Lower lobe of right lung (tissue), 2 donors: ENCODE data around the gene MAP10. TPM values are rescaled to one million over a fixed set of nuclear protein-coding genes. Genes with fewer than 3 reads are reported as not detected.

ENCODE experiments used
- ATAC-seq, 2 donors: fragments of 200-7000 bp; cut with Tn5 transposase; one replicate each; pipeline ENCODE4 v1.9.1; 2020 to 2022; ENCODE audit warnings: mild to moderate bottlenecking in 2 of 2, moderate library complexity in 2 of 2
- DNase-seq: peaks from one replicate; pipeline ENCODE4 v3.0.0-alpha.2; 2020
- H3K27ac ChIP-seq: fragments of 200-600 bp; one replicate; pipeline ENCODE4 v1.8.0; 2022
- H3K27me3 ChIP-seq: fragments of 200-600 bp; one replicate; pipeline ENCODE4 v1.8.0; 2022; ENCODE audit warnings: low read depth
- H3K36me3 ChIP-seq: fragments of 200-600 bp; one replicate; pipeline ENCODE4 v1.8.0; 2022; ENCODE audit warnings: mild to moderate bottlenecking
- H3K4me1 ChIP-seq: fragments of 200-600 bp; one replicate; pipeline ENCODE4 v1.8.0; 2022
- H3K4me3 ChIP-seq: fragments of 200-600 bp; one replicate; pipeline ENCODE4 v1.8.0; 2022; ENCODE audit warnings: mild to moderate bottlenecking
- H3K9me3 ChIP-seq: fragments of 200-600 bp; one replicate; pipeline ENCODE4 v1.8.0; 2022
- CTCF ChIP-seq: fragments of 200-600 bp; IDR thresholded peaks from one replicate; pipeline ENCODE4 v1.8.0; 2022; ENCODE audit warnings: antibody characterized with exemption, mild to moderate bottlenecking
- intact Hi-C: fragments of 100-400 bp; cut with DNase I; formaldehyde crosslinking; loops from one replicate; pipeline ENCODE4 v1.11.0; 2022
- total RNA-seq: library from RNA; stranded (reverse); fragmentation: NEBNext Ultra II Directional; extraction: Animal tissue kit (Norgen Biotek cat#: 25700); gene quantifications from one replicate; pipeline ENCODE4 v1.2.1, GENCODE V29; 2021
- donor health status: DM: no; HTN: yes; CAD: no; lungs with severe emphysema.

The MAP10 gene
- total RNA-seq, 1 donor from 2014 or later = 2.6 TPM

DNA sequence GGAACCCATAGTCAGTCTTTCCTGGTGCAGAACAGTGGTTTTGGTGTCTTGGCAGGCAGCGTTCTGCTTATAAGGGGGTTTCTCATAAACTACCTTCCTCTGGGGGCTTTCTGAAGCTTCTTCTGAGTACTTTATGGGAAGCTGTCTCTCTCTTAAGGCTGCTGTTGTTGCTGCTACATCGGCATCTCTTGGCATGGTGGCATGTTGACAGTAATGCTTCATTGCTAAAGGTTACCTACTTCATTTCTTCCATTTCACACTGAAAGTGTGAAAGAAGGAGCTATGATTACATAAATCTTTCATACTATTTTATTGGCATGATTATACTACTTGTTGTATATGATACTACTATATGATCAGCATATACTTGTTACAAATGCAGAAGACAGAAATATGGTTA is 6.3 kb upstream of the MAP10 start:
- ATAC-seq (no peak), DNase-seq (no peak)
- Histone ChIP-seq H3K4me3 (no peak overlapping the region), H3K27ac (no peak overlapping the region), H3K4me1 (no peaks in the 10 kb centered on the region), H3K27me3 (no peaks in the 10 kb centered on the region), H3K9me3 (no peaks in the 10 kb centered on the region), H3K36me3 (no peaks in the 10 kb centered on the region)
- intact Hi-C loops = no loop called here
- no peak for TF ChIP-seq CTCF

- H3K9me3 ChIP-seq = no peaks in the 10 kb centered on the region
- intact Hi-C loops = no loop called here
- peaks cover 9% of the 10 kb centered on the region for H3K4me1 ChIP-seq
- ATAC-seq = no peak
- peak overlapping the region; percentile 73 for H3K4me3 ChIP-seq
- no peaks in the 10 kb centered on the region for H3K27me3 ChIP-seq
- TF ChIP-seq CTCF = no peak
- DNase-seq = no peak
- no peaks in the 10 kb centered on the region for H3K36me3 ChIP-seq
- H3K27ac ChIP-seq = peak overlapping the region; percentile 79
These were observed 932 bp downstream of the MAP10 start for GRCh38 chr1:232806186-232806510.

DNA sequence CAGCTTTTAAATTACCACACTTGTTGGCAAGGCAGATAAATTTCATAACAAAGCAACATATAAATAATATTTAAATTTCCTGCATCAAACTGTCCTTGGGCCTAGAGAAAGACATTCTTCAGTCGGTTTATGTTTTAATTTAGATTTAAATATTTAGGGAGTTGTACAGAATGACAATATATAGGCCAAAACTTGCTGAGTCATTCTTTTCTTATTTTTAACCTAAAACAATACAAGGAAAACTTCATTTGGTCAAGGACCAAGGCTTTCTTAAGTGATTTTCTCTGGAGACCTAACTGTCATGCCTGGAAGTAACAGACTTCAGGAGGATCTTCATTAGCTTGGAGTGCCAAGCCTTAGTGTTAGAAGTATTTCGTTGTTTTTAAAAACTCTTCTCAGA is 5.6 kb downstream of the MAP10 start:
- Histone ChIP-seq H3K4me3 (no peak overlapping the region), H3K36me3 (no peaks in the 10 kb centered on the region), H3K4me1 (no peaks in the 10 kb centered on the region), H3K27me3 (no peaks in the 10 kb centered on the region), H3K9me3 (no peaks in the 10 kb centered on the region), H3K27ac (no peak overlapping the region)
- no peak for TF ChIP-seq CTCF
- intact Hi-C loops = no loop called here
- ATAC-seq (no peak), DNase-seq (no peak)

GRCh38 chr1:232812560-232812959 is 7.3 kb downstream of the MAP10 start:
- Histone ChIP-seq H3K27me3 (no peaks in the 10 kb centered on the region), H3K27ac (no peak overlapping the region), H3K4me3 (no peak overlapping the region), H3K9me3 (no peaks in the 10 kb centered on the region), H3K4me1 (no peaks in the 10 kb centered on the region), H3K36me3 (no peaks in the 10 kb centered on the region)
- intact Hi-C loops = no loop called here
- ATAC-seq = no peak
- TF ChIP-seq CTCF = no peak
- no peak for DNase-seq

DNA sequence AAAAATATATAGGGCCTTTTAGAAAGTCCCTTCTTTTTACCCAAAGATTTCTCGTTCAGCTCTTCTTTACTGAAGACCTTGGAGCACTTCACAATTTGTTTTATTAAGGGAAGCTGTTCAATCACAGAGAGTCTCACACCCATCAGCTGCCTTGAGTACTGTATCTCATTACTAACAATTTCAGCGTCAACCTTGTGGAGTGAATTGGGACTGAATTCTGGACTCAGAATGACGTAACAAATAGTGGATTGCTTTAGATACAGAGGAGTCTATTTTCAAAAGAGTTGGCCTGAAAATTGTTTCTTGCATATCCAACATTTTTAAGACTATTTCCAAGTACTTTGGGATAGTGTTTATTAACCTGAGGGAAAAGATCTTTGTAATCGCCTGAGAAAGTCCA is 7.9 kb downstream of the MAP10 start:
- H3K9me3 ChIP-seq = no peaks in the 10 kb centered on the region
- no peak overlapping the region for H3K27ac ChIP-seq
- no peaks in the 10 kb centered on the region for H3K27me3 ChIP-seq
- H3K36me3 ChIP-seq = no peaks in the 10 kb centered on the region
- intact Hi-C loops = no loop called here
- no peak overlapping the region for H3K4me3 ChIP-seq
- no peaks in the 10 kb centered on the region for H3K4me1 ChIP-seq
- TF ChIP-seq CTCF = no peak
- DNase-seq (no peak), ATAC-seq (no peak)

GRCh38 chr1:232813760-232814159 is 8.5 kb downstream of the MAP10 start:
- H3K36me3 ChIP-seq = no peaks in the 10 kb centered on the region
- no peak overlapping the region for H3K4me3 ChIP-seq
- no peaks in the 10 kb centered on the region for H3K4me1 ChIP-seq
- H3K27ac ChIP-seq = no peak overlapping the region
- no peak for TF ChIP-seq CTCF
- DNase-seq (no peak), ATAC-seq (no peak)
- H3K27me3 ChIP-seq = no peaks in the 10 kb centered on the region
- H3K9me3 ChIP-seq = no peaks in the 10 kb centered on the region
- intact Hi-C loops = no loop called here
